Fibroblast of mammary gland (primary cell): ENCODE data around the gene ZNRF3.
A peak's percentile ranks its signal among the peaks of the same experiment; 100 is the strongest.

Experiments
- DNase-seq: peaks from one replicate; pipeline ENCODE4 v3.0.0-alpha.2; 2010; ENCODE audit warnings: low read depth
- H3K4me3 ChIP-seq: 2 replicates; pipeline ENCODE4 v1.5.1; 2011; ENCODE audit warnings: low read depth, mild to moderate bottlenecking, low read length, moderate library complexity; ENCODE audit not compliant: control insufficient read depth
- TF ChIP-seq, protein P1 (sequence below): conservative IDR thresholded peaks from 2 replicates; pipeline ENCODE4 v1.5.1; 2011; ENCODE audit warnings: low read depth, low read length, inconsistent platforms; ENCODE audit not compliant: control insufficient read depth, insufficient read depth

ZNRF3 gene

DNA sequence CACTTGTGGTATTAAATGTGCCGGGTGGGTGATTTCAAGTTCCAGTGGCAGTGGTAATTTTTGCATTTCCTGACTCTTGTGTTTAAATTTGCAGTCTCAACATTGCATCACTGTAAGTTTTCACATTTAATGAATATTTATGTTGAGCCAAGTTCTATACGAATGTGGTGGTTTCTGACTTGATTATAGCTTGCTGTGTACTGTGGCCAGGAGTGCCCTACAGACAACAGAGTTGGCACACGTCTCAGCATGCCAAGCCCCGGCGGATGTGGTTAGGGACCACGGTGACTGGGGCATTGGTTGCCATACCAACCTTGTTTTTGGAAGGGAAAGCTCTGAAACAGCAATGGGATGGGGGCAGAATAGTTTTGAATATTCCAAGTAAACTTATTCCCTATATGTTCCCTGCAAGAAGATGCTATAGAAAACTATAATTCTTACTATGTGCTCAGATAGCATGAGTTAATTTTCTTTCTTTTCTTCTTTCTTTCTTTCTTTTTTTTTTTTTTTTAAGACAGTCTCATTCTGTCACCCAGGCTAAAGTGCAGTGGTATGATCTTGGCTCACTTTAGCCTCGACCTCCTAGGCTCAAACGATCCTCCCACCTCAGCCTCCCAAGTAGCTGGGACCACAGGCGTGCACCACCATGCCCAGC, 16.0 kb downstream of the ZNRF3 start:
- H3K4me3 ChIP-seq = no peak overlapping the region
- no peak for DNase-seq
- TF ChIP-seq, protein P1, sequence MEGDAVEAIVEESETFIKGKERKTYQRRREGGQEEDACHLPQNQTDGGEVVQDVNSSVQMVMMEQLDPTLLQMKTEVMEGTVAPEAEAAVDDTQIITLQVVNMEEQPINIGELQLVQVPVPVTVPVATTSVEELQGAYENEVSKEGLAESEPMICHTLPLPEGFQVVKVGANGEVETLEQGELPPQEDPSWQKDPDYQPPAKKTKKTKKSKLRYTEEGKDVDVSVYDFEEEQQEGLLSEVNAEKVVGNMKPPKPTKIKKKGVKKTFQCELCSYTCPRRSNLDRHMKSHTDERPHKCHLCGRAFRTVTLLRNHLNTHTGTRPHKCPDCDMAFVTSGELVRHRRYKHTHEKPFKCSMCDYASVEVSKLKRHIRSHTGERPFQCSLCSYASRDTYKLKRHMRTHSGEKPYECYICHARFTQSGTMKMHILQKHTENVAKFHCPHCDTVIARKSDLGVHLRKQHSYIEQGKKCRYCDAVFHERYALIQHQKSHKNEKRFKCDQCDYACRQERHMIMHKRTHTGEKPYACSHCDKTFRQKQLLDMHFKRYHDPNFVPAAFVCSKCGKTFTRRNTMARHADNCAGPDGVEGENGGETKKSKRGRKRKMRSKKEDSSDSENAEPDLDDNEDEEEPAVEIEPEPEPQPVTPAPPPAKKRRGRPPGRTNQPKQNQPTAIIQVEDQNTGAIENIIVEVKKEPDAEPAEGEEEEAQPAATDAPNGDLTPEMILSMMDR = no peak

DNA sequence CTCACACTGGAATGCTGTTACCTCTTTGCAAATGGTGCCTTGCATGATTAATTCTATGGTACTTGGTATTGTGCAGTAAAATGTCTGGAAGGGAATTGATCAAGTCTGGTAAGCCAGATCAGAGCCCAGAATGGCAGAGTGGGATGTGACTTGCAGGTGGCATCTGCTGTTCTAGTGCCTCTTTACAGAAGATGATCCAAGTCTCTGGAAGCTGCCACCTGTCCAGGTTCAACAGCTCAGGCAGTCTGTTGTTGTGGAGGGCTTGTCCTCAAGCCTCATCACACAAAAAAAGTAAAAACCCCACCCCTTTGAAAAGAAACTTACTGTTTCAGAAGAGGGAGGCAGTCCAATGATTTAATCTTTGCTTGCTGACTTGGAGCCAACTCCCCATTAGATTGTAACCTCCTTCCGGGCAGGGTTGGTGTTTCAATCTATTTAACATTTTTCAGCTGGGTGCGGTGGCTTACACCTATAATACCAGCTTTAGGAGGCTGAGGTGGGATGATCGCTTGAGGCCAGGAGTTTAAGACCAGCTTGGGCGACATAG, 17.1 kb downstream of the ZNRF3 start:
- H3K4me3 ChIP-seq = no peak overlapping the region
- DNase-seq = no peak
- TF ChIP-seq, protein P1 = no peak

DNA sequence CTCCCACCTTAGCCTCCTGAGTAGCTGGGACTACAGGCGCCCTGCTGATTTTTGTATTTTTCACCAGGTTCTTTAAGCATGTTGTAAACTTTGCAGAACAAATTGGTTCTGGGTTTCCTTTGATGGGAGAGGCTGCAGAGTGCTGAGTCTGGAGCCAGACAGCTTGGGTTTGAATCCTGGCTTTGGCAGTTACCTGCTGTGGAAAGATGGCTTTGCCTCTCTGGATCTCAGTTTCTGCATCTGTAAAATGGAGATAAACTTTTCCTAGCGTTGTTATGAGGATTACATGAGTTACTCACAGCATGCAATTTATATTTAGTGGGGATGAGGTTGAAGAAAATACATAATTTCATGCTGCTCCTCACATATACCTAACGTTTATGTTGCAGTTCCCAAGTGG, 19.1 kb downstream of the ZNRF3 start:
- TF ChIP-seq, protein P1 = no peak
- DNase-seq = no peak
- H3K4me3 ChIP-seq = no peak overlapping the region

DNA sequence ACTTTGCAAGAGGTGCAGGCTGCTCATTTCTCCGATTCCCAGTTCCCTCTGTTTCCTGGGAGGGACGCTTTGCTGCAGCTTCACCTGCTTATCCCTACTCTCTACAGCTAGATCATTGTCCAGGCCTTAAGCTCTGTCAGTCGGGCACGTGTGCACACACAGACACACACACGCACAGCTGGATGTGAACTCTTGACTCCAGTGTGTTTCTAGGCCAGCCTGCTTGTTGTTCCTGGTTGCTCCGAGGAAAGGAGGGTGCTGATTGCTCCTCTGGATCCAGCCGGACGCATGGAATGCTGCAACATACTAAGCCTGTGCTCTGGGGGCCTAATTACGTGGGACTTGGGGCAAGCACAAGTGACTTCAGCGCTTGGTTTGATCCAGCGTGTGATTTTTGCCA, 19.7 kb downstream of the ZNRF3 start:
- no peak overlapping the region for H3K4me3 ChIP-seq
- no peak for DNase-seq
- TF ChIP-seq, protein P1 = no peak

DNA sequence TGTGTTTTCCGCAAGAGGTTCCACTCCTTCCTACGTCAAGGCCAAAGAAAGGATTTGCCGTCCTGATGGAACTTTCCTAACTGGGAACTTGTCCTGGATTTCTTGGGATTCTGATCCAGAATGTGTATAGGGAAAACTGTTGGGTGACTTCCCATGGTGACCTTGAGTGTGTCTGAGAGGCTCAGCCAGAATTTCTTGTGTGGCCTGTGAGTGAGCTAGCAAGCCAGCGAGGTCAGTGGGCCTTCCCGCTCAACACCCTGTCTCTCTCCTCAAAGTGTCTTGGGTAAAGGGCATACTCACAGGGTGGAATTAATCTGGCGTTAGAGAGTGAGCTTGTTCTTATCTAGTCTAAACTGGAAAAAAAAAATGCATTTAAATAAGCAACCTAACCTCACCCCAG, 20.4 kb downstream of the ZNRF3 start:
- no peak for DNase-seq
- TF ChIP-seq, protein P1 = no peak
- no peak overlapping the region for H3K4me3 ChIP-seq

DNA sequence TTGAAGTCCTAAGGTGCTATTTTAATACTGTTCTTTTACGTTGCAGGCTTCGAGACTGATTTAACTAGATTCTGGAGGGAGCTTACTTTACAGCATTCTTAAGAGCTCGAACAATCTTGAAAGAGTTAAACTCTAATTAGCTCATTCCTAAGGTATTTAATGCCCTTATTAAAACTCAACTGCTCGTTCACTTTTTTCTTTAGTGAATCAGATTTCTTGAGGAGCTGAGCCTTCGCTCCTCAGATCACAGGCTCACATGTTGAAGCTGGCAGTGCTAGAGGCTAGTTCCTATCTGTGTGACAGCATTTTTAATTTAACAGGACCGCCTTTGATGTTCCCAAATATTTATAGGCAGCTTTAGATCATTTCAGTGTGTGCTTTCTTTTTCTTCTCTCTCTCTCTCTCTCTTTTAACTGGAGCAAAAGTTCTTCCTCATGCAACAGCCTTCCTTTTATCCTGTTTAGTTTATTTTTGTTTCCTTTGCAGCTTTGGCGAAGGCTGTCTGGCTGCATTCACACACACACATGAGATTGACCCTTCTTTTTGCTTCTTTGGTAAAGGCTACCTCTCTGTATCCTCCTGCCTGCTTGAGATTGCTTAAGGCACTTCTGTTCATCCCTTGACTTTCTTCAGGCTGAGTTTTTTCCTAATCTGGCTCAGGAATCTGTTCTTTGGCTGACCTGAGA, 21.0 kb downstream of the ZNRF3 start:
- TF ChIP-seq, protein P1 = no peak
- peak; percentile 43 for DNase-seq
- H3K4me3 ChIP-seq = no peak overlapping the region
